Measurements from ENCODE around the gene TSHR. TPM values are rescaled to one million over a fixed set of nuclear protein-coding genes. Genes with fewer than 3 reads are reported as not detected.

The TSHR gene
- total RNA-seq, 2 experiments from 2014 or later, result 4.9 to 40.0 TPM

GRCh38 chr14:81055971-81056370 lies 100.5 kb downstream of the TSHR start:
- TF ChIP-seq EZH2phosphoT487 (IDR thresholded peaks at IDR 0.05; ENCODE audit: borderline replicate concordance, low read depth, low read length) (no peak), CTCF (conservative IDR thresholded peaks at IDR 0.05; ENCODE audit: low read length) (no peak)
- Histone ChIP-seq H3K36me3 (ENCODE audit: insufficient read depth, low read length) (no peaks in the 10 kb centered on the region), H2AFZ (ENCODE audit: low read length) (no peak overlapping the region), H3K9me2 (ENCODE audit: insufficient read depth, low read length) (0 out of 2 replicates have a peak, but pooled peaks cover 5% of the 10 kb centered on the region), H3K4me3 (ENCODE audit: low read depth, low read length, poor library complexity, severe bottlenecking) (no peak overlapping the region), H3K9me3 (ENCODE audit: low read length) (0 out of 2 replicates have a peak, but pooled peaks cover 5% of the 10 kb centered on the region), H3K79me2 (ENCODE audit: insufficient read depth, low read depth, low read length) (no peaks in the 10 kb centered on the region), H4K20me1 (ENCODE audit: insufficient read depth, low read length) (no peaks in the 10 kb centered on the region), H3K27ac (ENCODE audit: low read depth, low read length, poor library complexity, severe bottlenecking) (no peak overlapping the region), H3K4me1 (ENCODE audit: insufficient read depth, low read length, poor library complexity, severe bottlenecking) (peaks cover 11% of the 10 kb centered on the region), H3K4me2 (ENCODE audit: low read length) (no peak overlapping the region)
- ChIA-PET POLR2A (interaction anchor here (0.6 kb wide), 1 partner anchor 71 kb away, joined by 3 read pairs; no protein-coding TSS in a partner anchor), CTCF (ENCODE audit: unreplicated experiment) (no interaction called here)
- no peak for DNase-seq (ENCODE audit: low spot score)
- no TSS peak for BruUV-seq (replicated peaks)
- intact Hi-C loops (cut with micrococcal nuclease; ENCODE audit: unreplicated experiment), result no loop called here

- intact Hi-C loops (cut with micrococcal nuclease; ENCODE audit: unreplicated experiment), result loop anchor here (2.0 to 5.0 kb wide), 2 partner anchors 65 to 108 kb away; partner anchors contain the start of gene TSHR
- H3K79me2 ChIP-seq (ENCODE audit: insufficient read depth, low read depth, low read length), result no peaks in the 10 kb centered on the region
- ChIA-PET CTCF (ENCODE audit: unreplicated experiment) (no interaction called here), POLR2A (no interaction called here)
- no peaks in the 10 kb centered on the region for H3K4me1 ChIP-seq (ENCODE audit: insufficient read depth, low read length, poor library complexity, severe bottlenecking)
- no TSS peak for BruUV-seq (replicated peaks)
- peak overlapping the region; percentile 23; the same call in 1 of the 2 replicates for H2AFZ ChIP-seq (ENCODE audit: low read length)
- no peak for TF ChIP-seq CTCF (conservative IDR thresholded peaks at IDR 0.05; ENCODE audit: low read length)
- no peak for TF ChIP-seq EZH2phosphoT487 (IDR thresholded peaks at IDR 0.05; ENCODE audit: borderline replicate concordance, low read depth, low read length)
- 0 out of 2 replicates have a peak, but pooled peaks cover 8% of the 10 kb centered on the region for H3K9me2 ChIP-seq (ENCODE audit: insufficient read depth, low read length)
- H3K4me2 ChIP-seq (ENCODE audit: low read length), result no peak overlapping the region
- H3K4me3 ChIP-seq (ENCODE audit: low read depth, low read length, poor library complexity, severe bottlenecking), result no peak overlapping the region
- no peak overlapping the region for H3K27ac ChIP-seq (ENCODE audit: low read depth, low read length, poor library complexity, severe bottlenecking)
- H4K20me1 ChIP-seq (ENCODE audit: insufficient read depth, low read length), result no peaks in the 10 kb centered on the region
- no peaks in the 10 kb centered on the region for H3K9me3 ChIP-seq (ENCODE audit: low read length)
- H3K36me3 ChIP-seq (ENCODE audit: insufficient read depth, low read length), result no peaks in the 10 kb centered on the region
- no peak for DNase-seq (ENCODE audit: low spot score)
These were observed 107.0 kb downstream of the TSHR start for GRCh38 chr14:81062380-81062779.

- ChIA-PET CTCF (ENCODE audit: unreplicated experiment) (interaction anchor here (1.1 kb wide), 1 partner anchor 471 kb away, joined by 3 read pairs; the partner anchor contains the start of gene SEL1L), POLR2A (no interaction called here)
- TF ChIP-seq CTCF (conservative IDR thresholded peaks at IDR 0.05; ENCODE audit: low read length), result peak; percentile 87
- TF ChIP-seq EZH2phosphoT487 (IDR thresholded peaks at IDR 0.05; ENCODE audit: borderline replicate concordance, low read depth, low read length), result no peak
- Histone ChIP-seq H3K4me1 (ENCODE audit: insufficient read depth, low read length, poor library complexity, severe bottlenecking) (no peaks in the 10 kb centered on the region), H2AFZ (ENCODE audit: low read length) (peak overlapping the region; percentile 23; the same call in 1 of the 2 replicates), H3K79me2 (ENCODE audit: insufficient read depth, low read depth, low read length) (no peaks in the 10 kb centered on the region), H3K4me3 (ENCODE audit: low read depth, low read length, poor library complexity, severe bottlenecking) (no peak overlapping the region), H4K20me1 (ENCODE audit: insufficient read depth, low read length) (no peaks in the 10 kb centered on the region), H3K9me3 (ENCODE audit: low read length) (no peaks in the 10 kb centered on the region), H3K4me2 (ENCODE audit: low read length) (no peak overlapping the region), H3K9me2 (ENCODE audit: insufficient read depth, low read length) (0 out of 2 replicates have a peak, but pooled peaks cover 6% of the 10 kb centered on the region), H3K36me3 (ENCODE audit: insufficient read depth, low read length) (no peaks in the 10 kb centered on the region), H3K27ac (ENCODE audit: low read depth, low read length, poor library complexity, severe bottlenecking) (no peak overlapping the region)
- no TSS peak for BruUV-seq (replicated peaks)
- intact Hi-C loops (cut with micrococcal nuclease; ENCODE audit: unreplicated experiment), result loop anchor here (2.0 to 5.0 kb wide), 2 partner anchors 66 to 108 kb away; partner anchors contain the start of gene TSHR
- DNase-seq (ENCODE audit: low spot score), result peak; percentile 72
These were observed 107.4 kb downstream of the TSHR start for GRCh38 chr14:81062816-81063215.

All from OCI-LY7 (cell line).